GM18907 (cell line): ENCODE data around the gene ETV7.

Experiments used
- ATAC-seq: cut with Tn5 transposase; IDR thresholded peaks from one replicate; pipeline ENCODE4 v1.9.1; 2021; ENCODE audit warnings: mild to moderate bottlenecking, moderate library complexity; ENCODE audit not compliant: unreplicated experiment

Gene ETV7

GRCh38 chr6:36324715-36325114, 62.8 kb downstream of the ETV7 start:
- no peak for ATAC-seq

GRCh38 chr6:36324191-36324590, 63.3 kb downstream of the ETV7 start:
- no peak for ATAC-seq

GRCh38 chr6:36323062-36323461, 64.4 kb downstream of the ETV7 start:
- no peak for ATAC-seq

GRCh38 chr6:36322591-36322990, 64.9 kb downstream of the ETV7 start:
- no peak for ATAC-seq

GRCh38 chr6:36320475-36320874, 67.0 kb downstream of the ETV7 start:
- no peak for ATAC-seq

GRCh38 chr6:36319821-36320220, 67.6 kb downstream of the ETV7 start:
- ATAC-seq: no peak

GRCh38 chr6:36319436-36319762, 68.1 kb downstream of the ETV7 start:
- no peak for ATAC-seq

GRCh38 chr6:36318690-36319435, 68.6 kb downstream of the ETV7 start:
- ATAC-seq: no peak

- ATAC-seq: no peak
Observed at GRCh38 chr6:36317623-36318022, 69.8 kb downstream of the ETV7 start.
